GM23248 (cell line): Measurements from ENCODE around the gene FETUB. TPM values are rescaled to one million over a fixed set of nuclear protein-coding genes. Genes with fewer than 3 reads are reported as not detected.
A peak's percentile ranks its signal among the peaks of the same experiment; 100 is the strongest.

ENCODE experiments used
- DNase-seq: peaks from one replicate; pipeline ENCODE4 v3.0.0-alpha.2; 2015
- H2AFZ ChIP-seq: fragments of 200-600 bp; sonication (generic); 2 replicates; pipeline ENCODE4 v1.6.1; 2016; ENCODE audit warnings: antibody characterized with exemption
- H3F3A ChIP-seq: fragments of 200-600 bp; sonication (generic); 2 replicates; pipeline ENCODE4 v1.6.1; 2016; ENCODE audit warnings: mild to moderate bottlenecking, antibody characterized with exemption, mixed run types; ENCODE audit not compliant: insufficient read depth
- H3K27ac ChIP-seq: fragments of 200-600 bp; sonication (generic); 2 replicates; pipeline ENCODE4 v1.5.1; 2016; ENCODE audit warnings: mild to moderate bottlenecking
- H3K27me3 ChIP-seq: fragments of 200-600 bp; sonication (generic); replicated peaks from 2 replicates; pipeline ENCODE4 v1.6.1; 2016; ENCODE audit warnings: mild to moderate bottlenecking; ENCODE audit not compliant: insufficient read depth
- H3K36me3 ChIP-seq: fragments of 200-600 bp; sonication (generic); 2 replicates; pipeline ENCODE4 v1.6.1; 2016; ENCODE audit warnings: low read depth, mild to moderate bottlenecking
- H3K4me1 ChIP-seq: fragments of 200-600 bp; sonication (generic); 2 replicates; pipeline ENCODE4 v1.6.1; 2016; ENCODE audit warnings: mild to moderate bottlenecking; ENCODE audit not compliant: insufficient read depth
- H3K4me2 ChIP-seq: fragments of 200-600 bp; sonication (generic); one replicate; pipeline ENCODE4 v1.6.1; 2016; ENCODE audit warnings: mild to moderate bottlenecking; ENCODE audit not compliant: unreplicated experiment
- H3K4me3 ChIP-seq: fragments of 200-600 bp; sonication (generic); 2 replicates; pipeline ENCODE4 v1.5.1; 2016; ENCODE audit warnings: mild to moderate bottlenecking
- H3K79me2 ChIP-seq: fragments of 200-600 bp; sonication (generic); 2 replicates; pipeline ENCODE4 v1.6.1; 2016; ENCODE audit warnings: mild to moderate bottlenecking; ENCODE audit not compliant: insufficient read depth
- H3K9ac ChIP-seq: fragments of 200-600 bp; sonication (generic); 2 replicates; pipeline ENCODE4 v1.6.1; 2016; ENCODE audit warnings: mild to moderate bottlenecking
- H3K9me2 ChIP-seq: fragments of 200-600 bp; sonication (generic); 2 replicates; pipeline ENCODE4 v1.6.1; 2016; ENCODE audit warnings: mixed run types, mild to moderate bottlenecking, moderate library complexity; ENCODE audit not compliant: insufficient read depth
- H3K9me3 ChIP-seq: fragments of 200-600 bp; sonication (generic); one replicate; pipeline ENCODE4 v1.6.1; 2017; ENCODE audit warnings: low read depth
- H4K20me1 ChIP-seq: fragments of 200-600 bp; sonication (generic); 2 replicates; pipeline ENCODE4 v1.6.0; 2016; ENCODE audit not compliant: insufficient read depth
- EZH2 ChIP-seq: fragments of 200-600 bp; sonication (generic); IDR thresholded peaks from 2 replicates; pipeline ENCODE4 v1.6.1; 2018; ENCODE audit warnings: antibody characterized with exemption, mild to moderate bottlenecking; ENCODE audit not compliant: insufficient read depth, poor library complexity, severe bottlenecking
- EZH2phosphoT487 ChIP-seq: fragments of 200-600 bp; sonication (generic); IDR thresholded peaks from 2 replicates; pipeline ENCODE4 v1.6.1; 2018; ENCODE audit warnings: antibody characterized with exemption, moderate library complexity, mild to moderate bottlenecking, low read depth; ENCODE audit not compliant: insufficient read depth
- WGBS, 2 experiments: methylation state at CpG; one replicate each; pipeline ENCODE4 v1.1.6; 2015 to 2017; ENCODE audit warnings: low lambda C conversion rate in 2 of 2, low coverage in 1 of 2; ENCODE audit errors: missing lambda C conversion rate in 2 of 2; 5-methylcytosine and 5-hydroxymethylcytosine counted together
- in situ Hi-C: fragments of 300-500 bp; cut with MboI; formaldehyde crosslinking; loops from 2 replicates; pipeline ENCODE4 v1.15.0; 2020
- polyA plus RNA-seq: library from polyadenylated mRNA; unstranded; fragments of >200 nt; fragmentation: Nextera tagmentation; extraction: Ambion mirVana; gene quantifications from 2 replicates; pipeline ENCODE4 v1.2.1, GENCODE V29; 2016
- total RNA-seq: library from RNA; depleted of rRNA; stranded (reverse); fragments of >200 nt; shearing (Covaris generic); gene quantifications from 2 replicates; pipeline ENCODE4 v1.2.3, GENCODE V29; 2014

The FETUB gene
- total and polyA plus RNA-seq, 2 experiments from 2014 or later = not detected

- in situ Hi-C loops = no loop called here
- 63 to 68% methylated on average over 6 of the region's 6 CpGs for WGBS, 2 experiments
- Histone ChIP-seq H3K4me1 (peaks cover 5% of the 10 kb centered on the region; the same call in 1 of the 2 replicates), H3K9me3 (no peaks in the 10 kb centered on the region), H3K27me3 (no peaks in the 10 kb centered on the region), H4K20me1 (no peaks in the 10 kb centered on the region), H3K36me3 (no peaks in the 10 kb centered on the region), H3K79me2 (no peaks in the 10 kb centered on the region), H3K9ac (no peak overlapping the region), H3F3A (peaks cover 17% of the 10 kb centered on the region; the same call in 1 of the 2 replicates), H3K4me3 (no peak overlapping the region), H2AFZ (no peak overlapping the region), H3K9me2 (no peaks in the 10 kb centered on the region), H3K4me2 (no peak overlapping the region), H3K27ac (no peak overlapping the region)
- no peak for DNase-seq
- TF ChIP-seq EZH2phosphoT487 (no peak), EZH2 (no peak)
Measured at GRCh38 chr3:186594591-186595113, 45.5 kb upstream of the FETUB start.

GRCh38 chr3:186596568-186597287, 43.5 kb upstream of the FETUB start:
- Histone ChIP-seq H3K36me3 (no peaks in the 10 kb centered on the region), H3K4me3 (no peak overlapping the region), H3K9me2 (no peaks in the 10 kb centered on the region), H3K9ac (no peak overlapping the region), H3F3A (peaks cover 8% of the 10 kb centered on the region; the same call in 1 of the 2 replicates), H4K20me1 (no peaks in the 10 kb centered on the region), H3K27ac (no peak overlapping the region), H3K79me2 (no peaks in the 10 kb centered on the region), H3K4me2 (no peak overlapping the region), H3K27me3 (no peaks in the 10 kb centered on the region), H3K9me3 (no peaks in the 10 kb centered on the region), H3K4me1 (no peaks in the 10 kb centered on the region; the same call in 1 of the 2 replicates), H2AFZ (peak overlapping the region; percentile 71)
- in situ Hi-C loops = no loop called here
- 40 to 43% methylated on average over 17 of the region's 17 CpGs for whole genome bisulfite sequencing, 2 experiments
- peak; percentile 21 for DNase-seq
- TF ChIP-seq EZH2phosphoT487 (no peak), EZH2 (no peak)

DNA sequence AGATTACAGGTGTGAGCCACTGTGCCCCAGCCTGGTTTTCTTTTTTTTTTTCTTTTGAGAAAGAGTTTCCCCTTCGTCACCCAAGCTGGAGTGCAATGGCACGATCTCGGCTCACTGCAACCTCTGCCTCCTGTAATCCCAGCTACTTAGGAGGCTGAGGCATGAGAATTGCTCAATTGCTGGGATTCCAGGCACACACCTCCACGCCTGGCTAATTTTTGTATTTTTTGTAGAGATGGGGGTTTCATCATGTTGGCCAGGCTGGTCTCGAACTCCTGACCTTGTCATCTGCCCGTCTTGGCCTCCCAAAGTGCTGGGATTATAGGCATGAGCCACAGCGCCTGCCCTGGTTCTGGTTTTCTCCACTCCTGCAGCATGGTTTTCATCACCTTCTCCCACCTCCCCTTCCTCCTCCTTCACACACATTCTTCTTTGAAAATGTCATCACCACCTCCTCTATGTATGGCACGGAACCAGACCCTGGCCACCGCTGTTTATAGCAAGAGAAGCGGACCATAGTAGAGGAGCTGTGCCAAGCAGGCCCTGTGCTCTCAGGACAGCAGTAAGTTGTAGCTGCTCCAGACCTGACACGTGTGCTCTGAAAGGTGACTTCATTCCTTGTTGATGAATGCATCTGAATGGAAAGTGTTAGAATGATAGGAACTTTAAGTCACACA, 42.0 kb upstream of the FETUB start:
- DNase-seq = peak; percentile 77
- in situ Hi-C loops = no loop called here
- Histone ChIP-seq H3K4me2 (no peak overlapping the region), H3K27me3 (no peaks in the 10 kb centered on the region), H3K4me3 (no peak overlapping the region), H3K27ac (no peak overlapping the region), H2AFZ (no peak overlapping the region), H3F3A (peaks cover 8% of the 10 kb centered on the region; the same call in 1 of the 2 replicates), H3K4me1 (no peaks in the 10 kb centered on the region; the same call in 1 of the 2 replicates), H3K36me3 (no peaks in the 10 kb centered on the region), H4K20me1 (no peaks in the 10 kb centered on the region), H3K9me3 (no peaks in the 10 kb centered on the region), H3K9me2 (no peaks in the 10 kb centered on the region), H3K79me2 (no peaks in the 10 kb centered on the region), H3K9ac (no peak overlapping the region)
- WGBS, 2 experiments = 42% methylated on average over 10 to 11 of the region's 11 CpGs
- TF ChIP-seq EZH2 = no peak
- no peak for TF ChIP-seq EZH2phosphoT487

DNA sequence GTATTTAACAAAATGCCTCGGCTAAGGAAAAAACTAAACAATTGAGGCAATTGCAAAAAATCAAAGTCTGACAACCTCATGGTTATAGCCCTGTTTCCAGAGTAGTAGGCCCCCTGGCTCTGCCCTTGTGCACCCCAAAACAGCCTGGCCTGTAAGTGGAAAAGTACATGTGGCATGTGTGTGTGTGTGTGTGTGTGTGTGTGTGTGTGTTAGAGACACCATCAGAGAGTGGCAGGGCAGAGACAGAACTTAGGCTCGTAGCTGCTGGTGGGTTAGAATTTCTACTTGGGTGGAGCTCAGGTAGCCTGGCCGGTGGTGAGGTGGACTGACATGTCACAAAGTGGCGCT, 41.4 kb upstream of the FETUB start:
- Histone ChIP-seq H3F3A (peaks cover 8% of the 10 kb centered on the region; the same call in 1 of the 2 replicates), H3K27ac (no peak overlapping the region), H2AFZ (no peak overlapping the region), H3K36me3 (no peaks in the 10 kb centered on the region), H3K4me1 (no peaks in the 10 kb centered on the region; the same call in 1 of the 2 replicates), H3K27me3 (no peaks in the 10 kb centered on the region), H4K20me1 (no peaks in the 10 kb centered on the region), H3K4me2 (no peak overlapping the region), H3K4me3 (no peak overlapping the region), H3K9me2 (no peaks in the 10 kb centered on the region), H3K9ac (no peak overlapping the region), H3K9me3 (no peaks in the 10 kb centered on the region), H3K79me2 (no peaks in the 10 kb centered on the region)
- TF ChIP-seq EZH2 (no peak), EZH2phosphoT487 (no peak)
- WGBS, 2 experiments = 69 to 88% methylated on average over 4 of the region's 4 CpGs
- in situ Hi-C loops = no loop called here
- no peak for DNase-seq
